Stimulated activated CD8-positive, alpha-beta memory T cell treated with anti-CD3 and anti-CD28 coated beads, Interleukin-4, amount 100 ng/mL, for 24 hours (primary cell): ENCODE measurements around the gene CFAP410.
"Not testable (repeated sequence)": the region's sequence is repeated elsewhere in the genome, so short reads cannot be mapped to it uniquely, and the experiment has no call there.

Experiments used
- DNase-seq: peaks from one replicate; pipeline ENCODE4 v3.0.0-alpha.2; 2020; ENCODE audit warnings: low read depth

Gene CFAP410

DNA sequence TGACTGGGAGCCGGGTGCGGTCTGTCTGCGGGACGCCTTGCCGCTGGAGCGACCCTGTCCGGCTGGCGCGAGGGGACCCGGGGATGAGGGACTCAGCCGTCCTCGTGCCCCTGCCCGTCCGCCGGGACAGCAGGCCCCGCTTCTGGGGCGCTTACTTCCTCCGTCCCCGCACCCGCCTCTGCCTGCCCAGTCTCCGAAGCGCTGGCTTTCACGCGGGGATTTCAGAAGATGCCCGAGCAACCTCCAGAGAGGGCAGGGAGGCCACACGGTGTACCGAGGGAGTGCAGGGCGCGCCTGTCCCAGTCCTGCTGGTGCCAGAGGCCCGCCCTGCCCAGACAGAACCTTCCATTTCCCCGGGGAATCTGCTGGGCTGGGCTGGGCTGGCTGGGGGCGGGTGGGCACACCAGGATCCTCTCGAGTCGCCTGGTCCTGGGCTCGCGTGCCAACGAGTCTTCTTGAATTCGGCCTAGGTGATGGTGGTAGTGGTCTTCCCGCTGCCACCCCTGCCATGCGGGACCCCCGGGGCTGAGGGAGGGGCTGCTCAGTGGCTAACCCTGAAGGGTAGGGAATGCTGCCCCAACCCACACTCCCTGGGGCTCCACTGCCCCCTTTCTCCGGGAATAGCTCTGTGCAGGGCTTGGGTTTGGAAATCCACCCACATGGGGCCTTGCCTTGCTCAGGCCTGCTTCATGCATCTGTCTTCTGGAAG is 11.7 kb upstream of the CFAP410 start:
- DNase-seq: no peak

DNA sequence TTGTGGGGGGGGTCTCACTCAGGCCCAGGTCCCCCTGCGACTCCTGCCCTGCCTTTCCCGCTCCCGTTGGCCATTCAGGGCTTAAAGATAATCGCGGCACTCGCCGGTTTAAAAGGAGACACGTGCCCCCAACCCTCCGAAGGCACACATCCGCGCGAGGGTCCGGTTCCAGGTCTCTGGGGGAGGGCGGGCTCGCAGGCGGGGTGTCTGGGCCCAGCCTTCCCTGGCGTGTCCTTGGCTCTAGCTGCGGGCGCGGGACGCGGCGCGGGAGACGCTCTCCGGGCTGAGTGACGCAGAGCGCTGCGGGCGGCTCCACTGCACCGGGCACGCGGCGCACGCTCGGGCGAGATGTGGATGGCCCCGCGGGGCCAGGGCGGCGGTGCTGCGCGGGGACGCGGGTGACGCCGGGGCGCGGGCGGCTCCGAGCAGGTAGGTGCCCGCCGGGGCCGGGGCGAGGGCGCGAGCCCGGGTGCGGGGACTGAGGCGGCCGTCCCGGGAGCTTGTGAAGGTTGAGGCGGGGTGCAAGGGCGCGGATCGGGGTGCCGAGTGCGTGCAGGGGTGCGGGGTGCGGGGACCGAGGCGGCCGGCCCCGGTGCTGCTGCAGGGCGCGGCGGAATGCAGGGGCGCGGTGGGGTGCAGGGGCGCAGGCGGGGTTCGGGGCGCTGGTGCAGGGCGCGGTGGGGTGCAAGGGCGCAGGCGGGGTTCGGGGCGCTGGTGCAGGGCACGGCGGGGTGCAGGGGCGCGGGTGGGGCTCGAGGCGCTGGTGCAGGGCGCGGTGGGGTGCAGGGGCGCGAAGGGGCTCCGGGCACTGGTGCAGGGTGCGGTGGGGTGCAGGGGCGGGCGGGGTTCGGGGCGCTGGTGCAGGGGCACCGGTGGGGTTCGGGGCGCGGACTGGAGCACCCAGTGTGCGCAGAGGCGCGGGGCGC is 10.9 kb upstream of the CFAP410 start:
- DNase-seq: no peak

DNA sequence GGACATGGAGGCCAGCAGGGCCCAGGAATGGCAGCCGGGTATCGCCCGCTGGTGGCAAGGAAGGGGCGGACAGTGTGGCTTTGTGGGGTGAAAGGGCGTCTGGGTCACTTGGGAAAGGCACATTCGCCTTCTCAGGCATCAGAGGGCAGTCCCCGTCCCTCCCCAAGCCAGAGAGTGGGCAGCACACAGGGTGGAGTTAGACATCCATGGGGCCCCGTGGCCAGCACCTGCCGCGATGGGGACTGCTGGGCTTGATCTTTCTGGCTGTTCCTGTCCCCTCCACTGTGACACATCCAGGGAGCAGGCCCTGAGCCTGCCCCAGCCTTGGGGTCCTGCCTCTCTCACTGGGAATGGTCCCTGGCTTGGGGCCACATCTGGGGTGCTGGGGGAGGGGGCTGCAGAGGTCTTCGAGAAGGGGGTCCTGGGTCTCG is 10.2 kb upstream of the CFAP410 start:
- DNase-seq: no peak

DNA sequence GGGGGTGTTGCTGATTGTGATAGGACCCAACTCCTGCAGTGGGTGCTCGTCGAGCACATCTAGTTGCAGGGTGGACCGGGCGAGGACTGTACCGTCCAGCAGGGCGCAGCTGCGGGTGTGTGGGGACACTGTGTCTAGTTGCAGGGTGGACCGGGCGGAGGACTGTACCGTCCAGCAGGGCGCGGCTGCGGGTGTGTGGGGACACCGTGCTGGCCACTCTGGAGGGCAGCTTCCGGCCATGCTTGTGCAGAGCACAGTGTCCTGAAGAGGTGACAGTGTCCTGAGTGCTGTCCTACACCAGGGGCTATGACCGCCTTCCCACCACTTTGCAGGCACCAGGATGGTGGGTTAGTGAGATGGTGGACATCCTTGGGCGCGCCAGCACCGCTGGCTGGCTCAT is 9.7 kb upstream of the CFAP410 start:
- no peak for DNase-seq

DNA sequence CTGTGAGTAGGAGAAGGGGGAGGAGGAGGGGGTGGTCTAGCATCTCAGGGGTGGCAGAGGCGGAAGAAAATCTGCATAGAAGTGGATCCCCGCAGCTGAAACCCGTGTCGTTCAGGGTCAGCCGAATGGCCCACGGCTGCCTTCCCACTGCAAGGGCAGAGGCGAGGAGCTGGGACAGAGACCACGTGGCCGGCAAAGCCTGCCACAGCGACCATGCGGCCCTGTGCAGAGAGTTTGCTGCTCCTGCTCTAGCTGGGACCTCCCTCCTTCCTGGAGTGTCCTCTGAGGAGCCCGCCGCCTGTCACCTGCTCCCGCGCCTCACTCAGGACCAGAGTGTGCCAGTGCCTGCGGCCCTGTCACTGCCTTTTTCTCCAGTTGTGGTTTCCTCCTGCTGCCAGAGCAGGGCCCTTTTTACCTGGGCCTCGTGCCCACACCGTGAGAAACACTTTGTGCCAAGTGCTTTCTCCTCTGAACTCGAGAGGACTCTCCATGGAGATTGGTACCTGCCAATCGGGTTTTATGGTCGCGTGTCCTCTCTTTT is 8.8 kb upstream of the CFAP410 start:
- DNase-seq: no peak

DNA sequence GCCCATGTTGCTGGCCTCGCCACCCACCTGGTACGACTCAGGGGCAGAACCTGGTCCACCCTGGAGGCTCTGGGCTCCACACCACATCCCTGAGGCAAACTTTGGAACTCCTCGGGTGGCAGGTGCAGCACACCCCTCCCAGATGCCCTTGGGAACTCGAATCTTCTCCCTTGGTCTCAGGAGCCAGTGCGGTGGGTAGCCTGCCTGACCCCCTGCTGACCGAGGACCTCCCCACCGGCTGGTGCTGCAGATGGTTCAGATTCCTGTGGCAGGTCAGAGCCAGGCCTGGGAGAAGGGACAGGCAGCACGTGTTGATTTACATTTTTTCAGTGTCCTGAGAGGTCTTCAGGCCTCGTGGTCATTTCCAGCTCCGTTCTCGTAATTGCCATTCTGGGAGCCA is 6.3 kb upstream of the CFAP410 start:
- DNase-seq: no peak

DNA sequence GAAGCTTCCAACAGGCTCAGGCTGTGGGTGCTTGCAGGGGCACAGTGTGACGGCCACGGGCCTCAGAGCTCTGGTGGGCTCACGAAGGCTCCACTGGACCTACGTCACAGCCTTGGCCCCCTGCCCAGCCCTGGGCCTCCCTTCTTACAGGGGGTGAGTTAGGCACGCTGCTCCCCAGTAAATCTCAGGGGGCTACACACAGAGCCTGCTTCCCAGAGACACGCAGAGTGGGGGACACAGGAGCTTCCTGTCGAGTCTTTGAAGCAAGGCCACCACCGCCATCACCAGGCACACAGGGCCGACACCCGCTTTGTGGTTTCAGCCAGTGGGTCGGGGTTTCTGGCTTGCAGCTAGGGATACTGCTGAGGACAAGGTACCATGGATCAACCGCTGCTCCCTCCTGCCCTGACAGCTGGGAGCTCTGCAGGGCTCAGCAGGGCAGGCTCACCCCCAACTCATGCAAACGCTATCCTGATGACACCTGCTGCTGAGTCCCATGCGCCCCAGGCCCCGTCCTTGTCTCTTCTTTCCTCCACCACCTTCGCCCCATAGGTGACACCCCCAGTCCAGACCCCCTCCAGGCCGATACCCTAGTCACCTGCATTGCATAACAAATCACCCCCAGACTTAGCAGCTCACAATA is 5.5 kb upstream of the CFAP410 start:
- no peak for DNase-seq

DNA sequence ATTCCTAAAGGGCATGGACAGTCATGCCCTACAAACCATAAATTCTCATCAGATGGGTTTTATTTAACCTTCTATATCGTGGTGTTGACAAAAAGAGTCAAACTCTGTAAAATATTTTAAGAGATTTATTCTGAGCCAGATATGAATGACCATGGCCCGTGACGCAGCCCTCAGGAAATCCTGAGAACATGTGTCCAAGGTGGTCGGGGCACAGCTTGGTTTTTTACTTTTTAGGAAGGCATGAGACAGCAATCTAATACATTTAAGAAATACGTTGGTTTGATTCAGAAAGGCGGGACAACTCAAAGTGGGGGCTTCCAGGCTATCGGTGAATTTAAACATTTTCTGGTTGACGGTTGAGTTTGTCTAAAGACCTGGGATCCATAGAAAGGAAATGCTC is 3.8 kb upstream of the CFAP410 start:
- DNase-seq: not testable (repeated sequence)

DNA sequence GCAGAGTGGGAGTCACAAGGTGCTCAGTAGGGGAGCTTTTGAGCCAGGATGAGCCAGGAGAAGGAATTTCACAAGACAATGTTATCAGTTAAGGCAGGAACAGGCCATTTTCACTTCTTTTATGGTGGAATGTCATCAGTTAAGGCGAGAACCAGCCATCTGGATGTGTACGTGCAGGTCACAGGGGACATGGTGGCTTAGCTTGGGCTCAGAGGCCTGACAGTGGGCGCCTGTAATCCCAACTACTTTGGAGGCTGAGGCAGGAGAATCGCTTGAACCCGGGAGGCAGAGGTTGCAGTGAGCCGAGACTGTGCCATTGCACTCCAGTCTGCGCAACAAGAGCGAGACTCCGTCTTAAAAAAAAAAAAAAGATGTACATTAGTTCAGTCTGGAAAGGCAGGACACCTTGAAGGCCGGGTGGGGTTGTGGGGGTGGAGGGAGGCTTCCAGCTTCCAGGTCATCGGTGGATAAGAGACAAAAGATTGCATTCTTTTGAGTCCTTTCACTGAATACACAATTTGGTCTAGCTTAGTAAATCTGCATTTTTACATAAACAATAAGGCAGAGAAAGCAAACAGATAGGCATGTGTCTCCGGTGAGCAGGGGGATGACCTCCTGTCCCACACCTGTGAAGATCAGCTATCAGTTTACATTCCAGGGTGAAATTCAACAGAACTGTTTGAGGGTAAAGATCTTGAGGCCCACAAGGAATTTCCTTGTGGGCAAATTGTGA is 2.7 kb upstream of the CFAP410 start:
- not testable (repeated sequence) for DNase-seq

DNA sequence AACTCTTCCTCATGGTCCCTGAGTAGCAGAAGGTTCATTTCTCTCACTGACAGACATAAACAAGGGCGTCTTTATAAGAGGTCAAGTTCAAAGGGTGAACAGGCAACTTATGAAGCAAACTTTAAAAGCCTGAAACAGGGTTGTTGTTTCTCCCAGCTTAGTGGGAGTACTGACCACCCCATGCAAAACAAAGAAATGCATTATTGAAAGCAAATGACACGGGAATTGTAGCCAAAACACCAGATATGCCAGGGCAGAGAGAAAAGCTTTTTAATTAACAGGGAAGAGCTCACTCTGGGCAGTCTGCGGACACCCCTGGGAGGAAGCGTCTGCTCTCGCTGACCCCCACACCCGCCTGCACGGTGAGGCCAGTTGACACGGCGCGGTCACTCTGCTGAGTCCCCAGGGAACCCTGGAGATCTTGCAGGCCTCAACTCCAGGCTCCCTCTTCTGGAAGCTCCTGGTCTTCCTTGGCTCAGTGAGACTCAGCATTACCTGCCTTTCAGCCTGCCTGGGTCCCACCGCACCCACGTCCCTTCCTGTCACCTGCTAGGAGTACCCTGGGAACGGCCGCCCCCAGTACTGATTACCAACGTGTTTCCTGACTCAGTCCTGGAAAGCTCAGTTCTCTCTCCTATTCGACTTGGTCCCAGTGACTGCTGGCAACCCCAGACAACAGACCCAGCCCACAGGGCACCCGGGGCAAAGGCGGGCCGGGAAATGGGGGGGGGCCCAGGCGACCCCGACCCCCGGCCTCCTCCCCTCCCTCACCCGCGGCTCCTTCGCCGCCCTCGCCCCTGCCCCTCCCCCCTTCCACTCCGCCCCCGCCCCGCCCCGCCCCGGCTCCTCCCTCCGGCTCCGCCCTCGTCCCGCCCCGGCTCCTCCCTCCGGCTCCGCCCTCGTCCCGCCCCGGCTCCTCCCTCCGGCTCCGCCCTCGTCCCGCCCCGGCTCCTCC is 972 bp downstream of the CFAP410 start:
- DNase-seq: no peak

DNA sequence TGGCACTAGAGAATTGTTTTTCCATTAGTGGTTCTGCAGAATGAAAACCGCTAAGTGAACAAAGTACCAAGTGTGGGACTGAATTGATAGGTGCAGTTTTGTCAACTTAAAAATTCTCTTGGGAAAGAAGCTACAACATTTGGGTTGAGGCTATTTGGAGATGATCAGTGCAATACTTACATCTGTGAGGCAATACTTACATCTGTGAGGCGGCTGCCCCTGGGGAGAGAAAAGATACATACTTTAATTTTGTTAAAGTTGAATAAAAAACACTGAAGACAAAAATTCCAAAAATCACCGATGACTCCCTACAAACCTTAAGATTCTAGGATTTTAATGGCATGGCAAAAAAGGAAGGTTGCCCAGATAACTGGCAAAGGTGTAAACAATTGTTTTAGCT is 1.7 kb downstream of the CFAP410 start:
- DNase-seq: no peak

DNA sequence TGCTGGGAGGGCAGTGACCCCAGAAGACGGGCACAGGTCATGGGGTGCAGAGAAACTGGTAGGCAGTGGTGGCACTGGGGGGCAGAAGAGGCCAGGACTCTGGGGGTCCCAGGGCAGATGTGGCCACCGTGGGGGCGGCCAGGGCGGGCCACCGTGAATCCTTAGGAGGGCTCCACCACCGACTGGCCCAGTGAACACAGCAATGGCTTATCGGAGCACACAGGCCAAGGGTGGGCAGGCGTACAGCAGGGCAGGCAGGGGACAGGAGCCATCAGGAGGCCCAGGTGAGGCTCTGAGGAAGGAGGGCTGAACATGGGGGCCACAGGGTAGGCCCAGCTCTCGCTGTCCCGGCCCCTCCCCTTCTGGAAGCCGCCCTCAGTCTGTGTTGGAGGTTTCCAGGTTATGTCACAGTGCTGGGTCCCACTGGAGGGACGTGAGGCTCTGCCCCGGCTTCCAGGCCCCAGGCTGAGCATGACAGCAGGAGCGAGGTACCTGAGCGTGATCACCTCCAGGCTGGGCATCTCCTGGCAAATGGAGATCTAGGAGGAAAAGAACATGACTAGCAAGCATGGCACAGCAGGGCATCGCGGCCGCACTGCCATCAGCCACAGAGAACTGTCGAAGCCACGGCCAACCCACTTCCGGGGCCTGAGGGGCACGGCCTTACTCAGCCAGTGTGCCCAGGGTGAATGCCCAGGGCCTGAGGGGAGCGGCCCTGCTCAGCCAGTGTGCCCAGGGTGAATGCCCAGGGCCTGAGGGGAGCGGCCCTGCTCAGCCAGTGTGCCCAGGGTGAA is 3.7 kb downstream of the CFAP410 start:
- DNase-seq: no peak

DNA sequence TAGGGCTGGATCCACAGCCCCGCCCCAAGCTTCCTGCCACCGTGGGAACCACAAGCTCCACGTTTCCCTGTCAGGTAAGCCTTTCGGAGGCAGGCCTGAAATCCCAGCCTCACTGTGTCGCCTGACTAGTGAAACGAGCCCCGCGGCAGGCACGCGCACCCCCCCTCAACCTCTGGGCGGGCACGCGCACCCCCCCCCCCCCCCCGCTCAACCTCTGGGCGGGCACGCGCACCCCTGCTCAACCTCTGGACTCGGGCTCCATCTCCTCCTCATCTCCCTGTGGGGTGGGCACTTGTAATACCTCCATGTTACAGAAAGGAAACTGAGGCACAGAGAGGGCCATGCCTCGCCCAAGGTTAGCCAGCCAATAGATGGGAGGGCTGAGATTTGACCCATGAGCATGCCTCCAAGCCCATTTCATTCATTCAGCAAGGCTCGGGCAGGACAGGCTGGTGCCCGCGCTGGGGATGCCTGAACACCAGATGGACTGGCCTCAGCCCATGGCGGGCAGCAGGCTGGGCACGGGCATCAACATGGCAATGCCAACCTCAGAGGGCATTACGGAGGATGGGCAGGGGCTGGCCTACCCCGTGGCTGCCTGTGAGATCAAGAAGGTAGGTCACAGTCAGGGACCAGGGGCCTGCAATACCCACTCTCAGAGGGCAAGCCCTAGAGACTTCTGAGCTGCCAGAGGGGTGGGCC is 4.7 kb downstream of the CFAP410 start:
- no peak for DNase-seq

DNA sequence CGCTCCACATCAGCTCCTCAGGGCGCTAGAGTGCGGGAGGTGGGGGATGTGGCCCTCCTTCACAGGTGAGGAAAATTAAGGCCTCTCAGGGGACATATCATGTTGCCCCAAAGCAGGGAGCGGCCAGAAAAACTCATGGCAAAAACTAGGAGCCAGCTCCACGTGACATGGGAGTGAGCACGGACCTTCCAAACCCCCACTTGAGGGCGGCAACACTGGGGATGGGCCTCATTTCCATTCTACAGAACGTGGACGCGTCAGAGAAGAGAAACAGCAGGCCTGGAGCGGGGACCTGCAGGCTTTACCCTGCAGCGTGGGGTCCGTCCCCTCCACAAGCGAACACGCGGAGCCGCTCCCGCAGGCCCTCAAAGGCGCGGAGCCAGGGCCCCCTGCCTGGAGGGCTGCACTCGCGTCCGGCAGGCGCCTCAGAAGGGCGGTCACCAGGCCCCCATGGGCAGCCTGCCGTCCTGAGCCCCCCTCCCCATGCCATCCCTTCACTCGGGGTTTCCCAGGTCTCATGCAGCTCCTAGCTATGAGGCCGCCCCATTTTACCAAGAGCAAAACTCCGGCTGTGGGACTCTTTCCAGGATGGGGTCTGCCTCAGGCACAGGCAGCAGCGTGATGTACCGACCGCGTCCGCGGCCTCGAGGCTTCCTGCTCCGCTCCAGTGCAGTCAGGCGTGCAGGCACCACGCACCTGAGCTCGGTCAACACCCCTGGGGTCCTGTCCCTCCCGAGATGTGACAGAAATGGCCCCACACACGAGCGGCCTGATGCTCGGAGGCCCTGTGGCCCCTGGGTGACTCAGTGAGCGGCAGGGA is 5.5 kb downstream of the CFAP410 start:
- DNase-seq: no peak

DNA sequence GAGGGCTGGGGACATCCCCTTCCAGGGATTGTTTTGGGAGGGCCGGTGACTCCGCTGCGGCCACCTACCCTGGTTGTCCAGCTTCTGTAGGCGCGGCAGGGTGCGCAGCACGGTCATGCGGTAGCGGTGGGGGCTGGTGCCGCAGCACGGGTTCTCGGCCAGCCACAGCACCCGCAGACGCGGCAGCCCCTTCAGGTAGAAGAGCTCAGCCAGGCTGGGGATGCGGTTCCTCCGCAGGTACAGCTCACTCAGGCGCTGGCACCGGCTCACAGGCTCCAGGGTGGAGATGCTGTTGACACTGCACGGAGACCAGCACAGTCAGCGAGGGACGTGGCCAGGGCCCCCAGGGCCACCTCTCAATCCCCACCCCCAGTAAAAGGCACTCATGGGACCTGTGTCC is 6.2 kb downstream of the CFAP410 start:
- DNase-seq: no peak

DNA sequence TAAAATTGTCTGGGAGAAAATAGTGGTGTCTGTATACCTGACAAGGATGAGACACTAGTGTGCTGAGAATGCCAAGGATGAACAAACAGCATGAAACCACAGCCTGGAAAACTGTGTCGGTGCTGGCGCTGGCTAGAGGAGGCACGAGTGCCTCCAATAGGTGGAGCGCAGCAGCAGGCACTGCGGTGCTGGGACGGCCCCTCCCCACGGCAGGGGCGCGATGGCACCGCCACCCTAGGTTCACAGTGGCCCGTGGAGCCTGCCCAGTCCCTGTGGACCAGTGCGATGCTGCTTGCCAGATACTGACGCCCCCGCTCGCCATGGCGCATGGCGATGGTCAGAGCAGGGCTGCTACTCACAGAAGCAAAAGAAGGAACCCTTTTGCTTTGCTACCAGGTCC is 6.8 kb downstream of the CFAP410 start:
- no peak for DNase-seq

DNA sequence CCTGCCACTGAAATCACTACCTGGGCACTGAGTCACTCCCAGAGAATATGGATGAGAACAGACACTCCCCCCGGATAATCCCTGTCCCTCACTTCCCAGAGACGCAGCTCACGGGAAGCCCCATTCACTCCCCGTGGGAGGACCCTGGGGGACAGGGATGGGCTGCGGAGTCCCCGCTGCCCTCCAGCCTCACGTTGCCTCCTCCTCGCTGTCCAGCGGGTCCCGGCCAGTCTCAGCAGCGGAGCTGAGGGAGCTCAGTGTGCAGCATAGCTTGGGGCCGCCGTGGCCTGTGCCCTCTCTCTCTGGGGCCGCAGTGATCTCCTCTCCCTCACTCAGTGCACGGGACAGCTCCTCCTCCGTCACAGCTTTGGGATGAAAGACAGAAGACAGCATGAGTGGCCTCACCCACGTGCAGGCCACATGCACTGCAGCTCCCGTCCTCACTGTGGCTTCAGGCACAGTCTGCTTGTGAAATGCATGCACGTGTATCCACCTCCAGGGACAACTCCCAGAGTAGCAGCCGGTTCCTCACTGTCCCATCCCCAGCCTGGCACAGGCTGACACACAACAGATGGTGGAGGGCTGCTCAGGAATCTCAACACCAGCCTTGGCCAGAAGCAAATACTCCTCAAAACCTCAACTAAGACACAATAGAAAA is 7.4 kb downstream of the CFAP410 start:
- no peak for DNase-seq

DNA sequence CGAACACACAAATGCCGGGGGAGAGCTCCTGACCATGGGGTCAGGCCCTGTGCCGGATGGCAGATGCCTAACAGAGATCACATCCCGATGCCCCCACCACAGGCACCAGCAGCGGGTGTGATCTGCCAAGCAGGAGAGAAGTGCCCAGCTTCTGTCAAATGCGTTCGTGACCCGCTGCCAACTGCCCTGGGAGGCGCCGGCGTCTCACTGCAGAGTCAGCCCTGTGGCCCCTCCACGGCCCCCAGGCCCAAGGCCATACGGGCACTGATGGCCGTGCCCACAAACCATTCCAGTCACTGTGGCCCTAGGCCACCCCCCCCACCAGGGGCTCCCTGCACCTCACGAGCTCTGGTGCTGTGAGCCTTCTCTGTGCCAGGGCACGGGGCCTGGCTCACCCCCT is 8.0 kb downstream of the CFAP410 start:
- DNase-seq: no peak
